NCI-H146 treated with DMSO at 0.1 percent for 48 hours (cell line): ENCODE measurements around the gene SHISA5.
"Not testable (repeated sequence)": the region's sequence is repeated elsewhere in the genome, so short reads cannot be mapped to it uniquely, and the experiment has no call there.

Experiments used
- DNase-seq: peaks from one replicate; lab custom pipeline; 2025; ENCODE audit not compliant: unreplicated experiment; lab: John Stamatoyannopoulos, UW

SHISA5 gene

GRCh38 chr3:48461767-48462166 lies 42.2 kb downstream of the SHISA5 start:
- not testable (repeated sequence) for DNase-seq

DNA sequence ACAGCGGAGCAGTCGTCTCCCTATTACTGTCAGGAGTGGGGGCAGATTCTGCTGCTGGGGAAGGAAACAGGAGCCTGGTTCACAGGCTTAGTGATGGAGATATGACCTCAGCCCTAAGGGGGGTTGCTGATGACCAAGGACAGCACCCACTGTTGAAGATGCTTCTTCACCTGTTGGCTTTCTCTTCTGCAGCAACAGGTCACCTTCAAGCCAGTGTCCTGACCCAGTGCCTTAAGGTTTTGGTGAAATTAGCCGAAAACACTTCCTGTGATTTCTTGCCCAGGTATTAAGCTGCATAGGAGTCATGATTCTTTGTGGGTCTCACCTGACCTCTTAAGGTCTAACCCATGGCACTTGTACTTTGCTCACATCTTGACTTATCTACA lies 43.5 kb downstream of the SHISA5 start:
- DNase-seq, result no peak

- DNase-seq, result no peak
Measured at GRCh38 chr3:48459773-48460516, 44.0 kb downstream of the SHISA5 start.

- no peak for DNase-seq
Measured at GRCh38 chr3:48459331-48459730, 44.6 kb downstream of the SHISA5 start.

- DNase-seq, result no peak
Measured at GRCh38 chr3:48456456-48456855, 47.5 kb downstream of the SHISA5 start.

GRCh38 chr3:48451270-48451669 lies 52.7 kb downstream of the SHISA5 start:
- DNase-seq, result no peak

- DNase-seq, result peak; percentile 49
Measured at GRCh38 chr3:48446425-48447193, 57.4 kb downstream of the SHISA5 start, which contains the start of gene ATRIP. TSS of gene ATRIP (plus strand) at chr3:48446737. CDS start at chr3:48446846, 109 bp downstream.

GRCh38 chr3:48446043-48446424 lies 57.9 kb downstream of the SHISA5 start:
- no peak for DNase-seq

GRCh38 chr3:48445277-48445882 lies 58.6 kb downstream of the SHISA5 start:
- DNase-seq, result no peak

- DNase-seq, result no peak
Measured at GRCh38 chr3:48441940-48442339, 62.0 kb downstream of the SHISA5 start.

DNA sequence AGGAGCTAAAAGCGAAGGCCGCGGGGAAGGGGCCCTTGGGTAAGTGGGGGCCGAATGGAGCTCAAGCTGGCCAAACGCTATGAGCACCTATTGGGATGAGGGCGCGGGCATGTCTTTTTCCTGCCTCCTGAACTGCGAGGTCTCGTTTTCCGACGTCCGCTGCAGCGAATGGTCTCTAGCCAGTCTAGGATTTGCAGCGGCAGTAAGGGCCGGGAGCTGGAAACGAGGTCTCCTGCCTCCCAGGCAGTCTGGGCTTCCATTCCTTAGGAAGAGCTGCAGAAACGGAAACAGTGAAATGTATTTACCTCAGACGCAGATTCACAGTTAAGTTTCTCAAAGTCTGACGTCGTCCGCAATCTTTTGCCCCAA lies 63.4 kb downstream of the SHISA5 start:
- no peak for DNase-seq

DNA sequence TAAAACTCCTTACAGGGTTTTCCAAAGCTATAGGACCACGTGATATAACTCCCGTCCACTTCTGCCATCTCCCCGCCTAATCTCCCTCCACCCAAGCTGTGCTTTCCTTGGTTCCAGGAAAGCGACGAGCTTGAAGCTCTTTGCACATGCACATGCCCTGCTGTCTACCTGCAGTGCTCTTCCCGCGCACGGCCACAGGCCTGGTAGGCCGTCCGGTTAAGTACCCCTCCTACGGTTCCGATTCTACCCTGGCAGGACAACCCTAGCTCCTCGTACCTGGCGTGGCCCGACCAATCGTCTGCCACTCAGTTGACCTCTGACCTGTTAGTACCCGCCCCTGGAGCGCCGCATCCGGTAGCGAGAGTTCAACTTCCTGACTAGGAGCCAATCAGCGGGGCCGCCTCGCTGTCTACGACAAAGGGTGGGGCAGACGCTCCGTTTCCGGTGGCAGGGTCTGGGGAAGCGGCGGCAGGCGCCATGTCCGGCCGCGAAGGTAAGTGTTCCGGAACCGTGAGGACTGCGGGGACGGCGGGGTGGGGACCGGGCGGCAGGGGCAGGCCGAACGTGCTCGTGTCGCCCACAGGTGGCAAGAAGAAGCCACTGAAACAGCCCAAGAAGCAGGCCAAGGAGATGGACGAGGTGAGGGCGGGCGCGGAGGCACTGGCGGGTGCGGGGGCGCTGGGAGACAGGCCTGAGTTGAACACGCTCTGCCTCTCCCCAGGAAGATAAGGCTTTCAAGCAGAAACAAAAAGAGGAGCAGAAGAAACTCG lies 64.0 kb downstream of the SHISA5 start, which contains the start of the genes CCDC51 and TMA7:
Gene CCDC51 (minus strand): TSS at position 300 of the 770 bp plus-strand sequence. CDS start 4,991 bp downstream, outside the sequence.
Gene TMA7 (plus strand): TSS at position 438 of the 770 bp plus-strand sequence. CDS start 40 bp downstream, at position 478.
- peak; percentile 90 for DNase-seq

DNA sequence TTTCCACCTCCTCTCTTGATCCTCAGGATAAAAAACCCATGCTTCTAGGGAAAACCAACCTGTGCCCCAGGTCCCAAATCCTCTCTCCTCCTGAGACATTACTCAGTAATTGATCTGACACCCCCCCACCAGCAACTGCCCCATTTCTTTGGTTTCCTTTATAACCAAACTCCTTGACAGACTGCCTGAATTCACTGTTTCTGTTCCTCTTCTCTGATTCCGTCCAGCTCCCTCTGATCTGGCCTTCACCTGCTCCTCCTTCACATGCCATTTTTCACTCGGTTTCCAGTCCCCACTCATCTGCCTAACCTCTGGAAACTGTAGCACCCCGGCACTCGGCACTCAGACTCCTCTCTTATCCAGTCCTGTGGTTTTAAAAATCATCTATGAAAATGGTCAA lies 66.2 kb downstream of the SHISA5 start:
- DNase-seq, result no peak

DNA sequence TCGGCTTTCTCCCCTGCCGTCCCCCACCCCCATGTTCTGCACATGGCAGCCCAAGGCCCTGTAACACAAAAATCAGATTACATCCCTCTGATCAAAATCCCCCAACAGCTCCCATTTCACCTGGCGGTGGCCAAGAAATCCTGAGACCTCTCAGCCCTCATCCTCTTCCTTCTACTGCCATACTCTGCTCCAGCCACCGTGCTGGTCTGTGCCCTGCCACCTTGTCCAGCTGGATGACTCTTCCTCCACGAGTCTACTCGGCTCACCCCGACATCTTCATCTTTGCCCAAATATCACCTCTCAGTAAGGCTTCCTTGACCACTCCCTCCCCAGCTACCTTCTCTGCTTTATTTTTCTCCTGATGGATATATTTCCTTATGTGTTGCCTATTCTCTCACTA lies 67.1 kb downstream of the SHISA5 start:
- DNase-seq, result no peak

DNA sequence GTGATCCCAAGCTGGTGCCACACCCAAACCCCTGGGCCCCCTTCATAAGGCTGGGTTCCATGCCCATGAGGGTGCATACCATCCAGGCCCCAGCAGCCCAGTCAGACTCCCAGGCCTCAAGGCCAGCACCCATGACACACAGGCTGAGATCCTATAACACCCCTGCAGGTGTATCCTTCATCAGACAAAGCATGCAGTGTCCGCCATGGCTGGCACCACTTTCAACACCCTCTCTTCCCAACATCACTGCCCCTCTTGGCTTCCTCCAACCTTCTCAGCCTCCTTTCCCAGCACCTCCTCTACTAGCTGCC lies 67.5 kb downstream of the SHISA5 start:
- DNase-seq, result no peak

DNA sequence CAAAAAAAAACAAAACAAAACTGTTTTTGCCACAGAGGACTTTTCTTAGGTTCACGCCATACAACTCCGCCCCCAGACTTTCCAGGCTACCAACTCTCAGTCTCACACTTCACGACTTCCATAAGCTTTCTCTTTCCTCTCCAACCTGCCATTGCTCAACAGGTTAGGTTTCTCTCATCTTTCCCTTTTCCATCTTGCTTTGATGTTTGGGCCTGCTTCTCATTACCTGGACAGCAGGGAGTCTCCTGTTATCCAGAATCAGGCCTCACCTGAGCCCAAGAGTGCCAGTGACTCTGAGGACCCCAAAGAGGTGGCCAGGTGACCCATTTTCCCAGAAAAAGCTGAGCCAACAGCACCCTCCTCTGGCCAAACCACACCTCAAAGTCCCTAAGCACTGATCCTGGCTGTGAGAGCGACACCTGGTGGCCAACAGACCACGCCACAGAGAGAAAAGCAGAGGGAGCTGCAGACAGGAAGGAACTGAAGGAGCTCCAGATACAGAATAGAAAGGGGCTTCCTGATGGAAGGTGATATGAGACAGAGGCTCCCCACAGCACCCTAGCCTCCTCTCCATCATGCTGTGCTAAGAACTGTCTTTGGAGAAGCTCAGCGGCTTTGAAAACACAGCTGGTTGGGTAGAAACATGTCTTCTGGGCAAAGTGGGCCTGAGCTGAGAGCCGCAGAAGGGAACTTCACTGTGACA lies 68.0 kb downstream of the SHISA5 start:
- peak; percentile 38 for DNase-seq

GRCh38 chr3:48435223-48435595 lies 68.8 kb downstream of the SHISA5 start:
- no peak for DNase-seq

DNA sequence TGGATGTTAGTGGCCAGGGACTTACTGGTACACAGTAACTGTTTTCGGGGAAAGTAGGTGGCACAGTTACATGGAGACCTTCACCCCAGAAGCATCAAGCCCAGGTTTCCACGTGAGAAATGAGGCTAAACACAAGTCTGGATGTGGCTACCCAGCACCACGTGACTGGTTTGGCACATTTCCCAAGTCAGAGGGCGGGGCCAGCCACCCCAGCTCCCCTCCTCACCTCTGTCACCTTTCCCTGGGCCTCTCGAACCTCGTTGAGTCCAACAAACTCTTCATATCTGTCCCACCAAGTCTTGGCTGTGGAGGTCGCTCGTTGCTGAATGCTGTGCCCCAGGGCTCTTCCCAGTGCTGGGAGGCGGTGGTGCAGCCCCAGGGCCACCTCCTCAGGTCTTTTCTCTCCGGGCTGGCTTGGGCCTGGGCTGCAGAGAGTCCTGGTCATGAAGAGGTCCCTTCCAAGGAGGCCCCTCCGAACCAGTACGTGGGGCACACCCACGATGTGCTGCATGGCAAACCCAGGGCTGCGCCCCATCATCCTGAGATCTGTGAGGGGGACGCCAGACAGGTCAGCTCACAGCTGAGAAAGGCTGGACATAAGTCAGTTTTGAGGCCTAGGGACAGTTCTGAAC lies 69.3 kb downstream of the SHISA5 start:
- DNase-seq, result no peak

- DNase-seq, result no peak
Measured at GRCh38 chr3:48433472-48434118, 70.4 kb downstream of the SHISA5 start.
